ENCODE data around the gene KAT6B.
"Not testable (repeated sequence)": the region's sequence is repeated elsewhere in the genome, so short reads cannot be mapped to it uniquely, and the experiment has no call there.

Gene KAT6B

DNA sequence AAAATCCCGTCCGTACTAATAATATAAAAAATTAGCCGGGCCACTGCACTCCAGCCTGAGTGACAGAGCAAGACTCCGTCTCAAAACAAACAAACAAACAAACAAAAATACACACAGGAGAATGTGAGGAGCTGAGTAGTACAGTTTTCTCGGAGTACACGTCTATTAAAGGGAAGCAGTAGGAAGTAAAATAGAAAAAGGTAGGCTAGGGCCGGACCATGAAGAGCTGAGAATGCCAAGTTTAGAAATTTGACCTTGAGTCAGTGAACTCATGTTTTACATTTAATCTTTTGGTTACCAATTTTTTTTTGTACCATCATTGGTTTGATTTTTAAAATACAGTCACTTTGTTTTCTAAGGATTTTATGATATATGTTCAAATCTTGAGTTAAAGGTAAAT lies 64.1 kb downstream of the KAT6B start:
- no peak for DNase-seq (ENCODE audit: low spot score)
- in situ Hi-C loops (cut with MboI; ENCODE audit: low pct_unique_long_range_greater_than_20kb, low sequenced_read_pairs, unreplicated experiment): no loop called here
- TF ChIP-seq, protein P1, sequence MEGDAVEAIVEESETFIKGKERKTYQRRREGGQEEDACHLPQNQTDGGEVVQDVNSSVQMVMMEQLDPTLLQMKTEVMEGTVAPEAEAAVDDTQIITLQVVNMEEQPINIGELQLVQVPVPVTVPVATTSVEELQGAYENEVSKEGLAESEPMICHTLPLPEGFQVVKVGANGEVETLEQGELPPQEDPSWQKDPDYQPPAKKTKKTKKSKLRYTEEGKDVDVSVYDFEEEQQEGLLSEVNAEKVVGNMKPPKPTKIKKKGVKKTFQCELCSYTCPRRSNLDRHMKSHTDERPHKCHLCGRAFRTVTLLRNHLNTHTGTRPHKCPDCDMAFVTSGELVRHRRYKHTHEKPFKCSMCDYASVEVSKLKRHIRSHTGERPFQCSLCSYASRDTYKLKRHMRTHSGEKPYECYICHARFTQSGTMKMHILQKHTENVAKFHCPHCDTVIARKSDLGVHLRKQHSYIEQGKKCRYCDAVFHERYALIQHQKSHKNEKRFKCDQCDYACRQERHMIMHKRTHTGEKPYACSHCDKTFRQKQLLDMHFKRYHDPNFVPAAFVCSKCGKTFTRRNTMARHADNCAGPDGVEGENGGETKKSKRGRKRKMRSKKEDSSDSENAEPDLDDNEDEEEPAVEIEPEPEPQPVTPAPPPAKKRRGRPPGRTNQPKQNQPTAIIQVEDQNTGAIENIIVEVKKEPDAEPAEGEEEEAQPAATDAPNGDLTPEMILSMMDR (IDR thresholded peaks at IDR 0.05; ENCODE audit: extremely low read depth, insufficient read depth, missing control alignments): no peak

DNA sequence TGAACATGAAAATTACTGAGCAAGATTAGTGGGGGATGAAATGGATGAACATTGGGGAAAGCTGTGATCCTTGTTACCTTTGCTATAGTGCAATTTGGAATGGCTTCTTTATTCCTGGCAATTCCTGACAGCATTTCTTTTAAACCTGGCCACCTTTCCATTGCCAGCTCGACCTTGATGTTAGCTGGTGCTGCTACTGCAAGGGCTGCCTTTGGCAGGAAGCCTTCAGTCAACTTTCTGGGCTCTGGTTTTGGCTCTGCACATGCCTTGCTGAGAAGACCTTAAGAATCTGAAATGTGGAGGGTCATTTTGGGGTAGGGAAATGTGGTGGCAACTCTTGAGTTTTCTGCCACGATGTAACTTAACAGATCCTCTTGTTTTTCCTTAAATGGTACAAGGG lies 64.7 kb downstream of the KAT6B start:
- in situ Hi-C loops (cut with MboI; ENCODE audit: low pct_unique_long_range_greater_than_20kb, low sequenced_read_pairs, unreplicated experiment): no loop called here
- no peak for DNase-seq (ENCODE audit: low spot score)
- TF ChIP-seq, protein P1 (IDR thresholded peaks at IDR 0.05; ENCODE audit: extremely low read depth, insufficient read depth, missing control alignments): no peak

DNA sequence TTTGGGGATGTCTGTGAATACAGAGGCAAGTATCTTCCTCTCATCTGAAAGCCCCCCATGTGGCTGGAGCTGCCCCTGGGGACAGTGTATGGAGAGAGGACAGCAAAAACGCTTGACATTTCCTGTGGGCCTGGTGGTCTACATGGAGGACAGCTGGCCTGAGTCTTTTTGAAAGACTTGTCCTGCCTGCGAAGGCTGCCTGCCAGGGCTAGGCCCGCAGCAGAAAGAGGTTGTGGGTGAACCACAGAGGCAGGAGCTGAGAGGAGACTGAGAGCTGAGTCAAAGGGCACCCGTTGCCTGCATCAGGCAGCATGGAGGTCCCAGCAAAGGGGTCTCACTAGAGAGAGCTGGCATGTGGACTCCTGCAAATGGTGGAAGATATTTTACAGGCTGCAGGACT lies 66.4 kb downstream of the KAT6B start:
- TF ChIP-seq, protein P1 (IDR thresholded peaks at IDR 0.05; ENCODE audit: extremely low read depth, insufficient read depth, missing control alignments): no peak
- no peak for DNase-seq (ENCODE audit: low spot score)
- in situ Hi-C loops (cut with MboI; ENCODE audit: low pct_unique_long_range_greater_than_20kb, low sequenced_read_pairs, unreplicated experiment): no loop called here

DNA sequence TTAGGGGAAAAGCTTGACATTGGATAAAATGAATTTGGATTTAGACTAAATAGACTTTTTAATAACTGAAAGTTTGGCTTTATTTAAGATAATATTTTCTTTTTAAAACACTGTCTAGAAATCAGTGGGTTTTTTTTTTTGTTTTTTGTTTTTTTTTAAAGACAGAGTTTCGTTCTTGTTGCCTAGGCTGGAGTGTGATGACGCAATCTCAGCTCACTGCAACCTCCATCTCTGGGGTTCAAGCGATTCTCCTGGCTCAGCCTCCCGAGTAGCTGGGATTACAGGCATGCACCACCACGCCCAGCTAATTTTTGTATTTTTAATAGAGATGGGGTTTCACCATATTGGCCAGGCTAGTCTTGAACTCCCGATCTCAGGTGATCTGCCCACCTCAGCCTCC lies 66.9 kb downstream of the KAT6B start:
- in situ Hi-C loops (cut with MboI; ENCODE audit: low pct_unique_long_range_greater_than_20kb, low sequenced_read_pairs, unreplicated experiment); DNase-seq (ENCODE audit: low spot score): not testable (repeated sequence)

DNA sequence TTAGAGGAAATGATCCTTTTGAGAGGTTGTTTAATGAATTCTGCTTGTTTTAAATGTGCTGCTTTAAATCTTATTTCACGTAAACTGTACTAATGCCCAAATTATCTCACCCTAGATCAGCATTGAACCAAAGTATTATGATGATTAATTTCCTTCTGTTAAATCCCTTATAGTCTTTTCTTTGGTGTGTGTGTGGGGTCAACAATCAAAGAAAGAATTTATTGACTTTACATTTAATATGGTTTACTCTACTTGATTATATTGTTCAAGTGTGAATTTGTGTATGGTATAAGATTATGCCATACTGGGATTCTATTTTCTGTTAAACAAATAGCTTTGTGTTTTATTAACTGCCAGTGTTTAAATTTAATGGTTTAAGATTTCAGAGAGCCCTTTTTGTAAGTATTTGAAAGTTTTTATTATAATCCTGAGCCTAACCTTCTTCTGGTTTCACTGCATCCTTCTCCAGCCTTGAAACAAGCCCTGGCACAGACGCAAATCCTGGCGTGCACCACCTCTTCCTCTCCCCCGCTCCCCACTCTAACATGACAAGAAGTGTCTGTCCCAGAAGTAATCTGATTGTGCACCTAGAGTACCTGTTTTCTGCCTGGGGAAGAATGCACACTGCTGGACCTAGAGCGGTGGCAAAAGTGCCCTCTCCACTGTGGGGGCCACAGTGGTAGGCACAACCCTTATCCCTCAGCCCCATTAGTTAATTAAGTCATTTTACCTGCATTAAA lies 70.6 kb downstream of the KAT6B start:
- DNase-seq (ENCODE audit: low spot score): no peak
- TF ChIP-seq, protein P1 (IDR thresholded peaks at IDR 0.05; ENCODE audit: extremely low read depth, insufficient read depth, missing control alignments): no peak
- in situ Hi-C loops (cut with MboI; ENCODE audit: low pct_unique_long_range_greater_than_20kb, low sequenced_read_pairs, unreplicated experiment): no loop called here

DNA sequence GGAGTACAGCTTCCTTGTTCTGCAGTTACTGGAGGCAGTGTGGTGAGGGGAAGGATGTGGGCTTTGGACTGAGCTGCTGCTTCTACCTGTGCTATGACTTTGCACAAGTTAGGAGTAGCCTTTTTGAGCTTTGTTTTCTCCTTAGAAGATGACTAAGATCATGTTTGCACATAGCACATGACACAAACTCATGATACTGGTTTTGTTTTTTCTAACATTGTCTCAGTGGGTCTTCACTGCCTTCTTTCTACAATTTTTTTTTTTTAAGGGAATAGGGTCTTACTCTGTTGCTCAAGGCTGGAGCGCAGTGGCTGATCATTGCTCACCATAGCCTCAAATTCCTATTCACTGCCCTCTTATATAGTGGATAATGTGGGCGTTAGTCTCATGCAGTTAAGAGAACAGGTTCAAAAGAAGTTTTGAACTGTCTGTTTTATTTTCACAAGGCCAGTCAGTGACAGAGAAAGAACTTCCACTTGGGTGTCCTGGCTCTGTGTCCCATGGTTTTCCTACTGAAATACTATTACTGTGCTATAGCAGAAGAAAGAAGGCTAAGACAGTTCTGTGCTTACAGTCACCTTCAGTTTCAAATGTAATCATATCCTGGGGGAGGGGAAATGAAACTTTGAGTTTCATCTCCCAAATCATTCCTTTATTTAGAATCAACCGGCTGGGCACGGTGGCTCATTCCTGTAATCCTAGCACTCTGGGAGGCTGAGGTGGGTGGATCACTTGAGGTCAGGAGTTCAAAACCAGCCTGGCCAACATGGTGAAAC lies 72.0 kb downstream of the KAT6B start:
- in situ Hi-C loops (cut with MboI; ENCODE audit: low pct_unique_long_range_greater_than_20kb, low sequenced_read_pairs, unreplicated experiment): no loop called here
- peak; percentile 17 for DNase-seq (ENCODE audit: low spot score)
- TF ChIP-seq, protein P1 (IDR thresholded peaks at IDR 0.05; ENCODE audit: extremely low read depth, insufficient read depth, missing control alignments): no peak

DNA sequence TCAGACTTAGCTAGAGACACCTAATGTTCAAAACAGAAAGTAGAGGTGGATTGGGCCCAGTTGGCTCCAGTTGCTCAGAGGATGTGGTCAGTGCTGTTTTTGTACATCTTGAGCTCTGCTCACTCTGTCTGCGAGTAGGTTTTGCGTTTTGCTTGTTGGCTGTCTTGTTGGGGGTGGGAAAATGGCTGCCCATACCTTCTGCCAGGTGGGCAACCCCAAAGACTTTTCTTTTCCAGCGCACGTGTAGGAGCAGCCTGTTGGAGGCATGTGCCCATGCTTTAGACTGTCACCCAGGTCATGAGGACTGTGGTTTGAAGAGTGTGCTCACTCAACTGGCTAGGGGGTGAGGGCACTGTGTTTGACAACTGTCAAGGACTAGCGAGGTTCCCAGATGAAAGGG lies 73.9 kb downstream of the KAT6B start:
- DNase-seq (ENCODE audit: low spot score): peak; percentile 27
- TF ChIP-seq, protein P1 (IDR thresholded peaks at IDR 0.05; ENCODE audit: extremely low read depth, insufficient read depth, missing control alignments): no peak
- in situ Hi-C loops (cut with MboI; ENCODE audit: low pct_unique_long_range_greater_than_20kb, low sequenced_read_pairs, unreplicated experiment): no loop called here
